Hindlimb muscle (tissue), 1 donor: ENCODE results near the gene PLCD3. TPM values are rescaled to one million over a fixed set of nuclear protein-coding genes. Genes with fewer than 3 reads are reported as not detected.
A peak's percentile ranks its signal among the peaks of the same experiment; 100 is the strongest.

Experiments used
- DNase-seq: peaks from one replicate; pipeline ENCODE4 v3.0.0-alpha.2; 2013
- polyA plus RNA-seq: library from polyadenylated mRNA; unstranded; fragments of 120-200 nt; gene quantifications from one replicate; pipeline ENCODE4 v1.2.1, GENCODE V29; 2013; ENCODE audit not compliant: insufficient read length

Gene PLCD3
- polyA plus RNA-seq, 1 donor = 55.8 TPM

DNA sequence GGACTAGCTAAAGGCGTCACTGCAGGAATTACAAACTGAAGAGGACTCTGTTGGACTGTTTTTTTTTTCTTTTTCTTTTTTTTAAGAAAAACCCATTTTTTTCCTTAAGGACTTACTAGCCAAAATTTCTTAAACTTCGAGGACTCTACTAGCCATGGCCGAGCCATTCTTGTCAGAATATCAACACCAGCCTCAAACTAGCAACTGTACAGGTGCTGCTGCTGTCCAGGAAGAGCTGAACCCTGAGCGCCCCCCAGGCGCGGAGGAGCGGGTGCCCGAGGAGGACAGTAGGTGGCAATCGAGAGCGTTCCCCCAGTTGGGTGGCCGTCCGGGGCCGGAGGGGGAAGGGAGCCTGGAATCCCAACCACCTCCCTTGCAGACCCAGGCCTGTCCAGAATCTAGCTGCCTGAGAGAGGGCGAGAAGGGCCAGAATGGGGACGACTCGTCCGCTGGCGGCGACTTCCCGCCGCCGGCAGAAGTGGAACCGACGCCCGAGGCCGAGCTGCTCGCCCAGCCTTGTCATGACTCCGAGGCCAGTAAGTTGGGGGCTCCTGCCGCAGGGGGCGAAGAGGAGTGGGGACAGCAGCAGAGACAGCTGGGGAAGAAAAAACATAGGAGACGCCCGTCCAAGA, 16.8 kb upstream of the PLCD3 start:
- peak; percentile 92 for DNase-seq

DNA sequence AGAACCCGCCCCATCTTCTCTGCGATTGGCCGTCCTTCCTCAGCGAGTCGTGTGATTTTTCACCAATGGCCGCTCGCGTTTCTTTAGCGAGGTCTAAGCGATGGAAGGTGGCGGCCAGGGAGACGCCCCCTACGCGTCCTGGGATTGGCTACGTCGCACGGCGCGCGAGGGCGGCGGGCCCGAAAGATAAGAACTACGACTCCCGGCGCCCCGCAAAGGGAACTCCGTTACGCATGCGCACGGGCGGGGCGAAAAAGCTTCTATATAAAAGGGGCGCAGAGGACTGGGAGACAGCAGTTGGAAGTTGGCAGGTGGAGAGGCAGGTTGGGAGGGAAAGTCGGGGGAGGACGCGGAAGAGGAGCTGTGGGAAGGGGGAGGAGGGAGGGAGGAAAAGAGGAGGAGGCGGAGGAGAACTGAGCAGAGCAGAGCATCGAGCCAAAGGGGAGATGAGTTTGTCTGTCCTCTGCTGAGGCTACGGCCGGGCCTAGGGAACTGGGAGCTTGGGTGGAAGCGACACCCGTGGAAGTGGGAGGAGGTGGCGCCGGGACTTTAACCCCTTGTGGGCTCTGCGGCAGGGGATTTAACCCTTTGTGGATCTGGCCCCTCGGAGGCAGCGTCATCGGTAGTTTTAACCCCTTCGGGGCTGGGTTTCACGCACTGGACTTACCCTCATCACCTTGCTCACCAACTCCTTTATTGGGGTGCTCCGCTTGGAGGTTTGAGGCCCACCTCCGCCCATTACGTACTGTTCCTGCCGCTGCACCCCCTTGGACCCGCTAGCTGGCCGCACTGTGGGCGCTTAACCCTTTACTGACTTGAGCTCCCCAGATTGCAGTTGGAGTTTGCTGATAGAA, 16.1 kb upstream of the PLCD3 start, which contains the start of gene HEXIM1:
Gene HEXIM1, plus strand, starts transcription at position 293 of the 854 bp plus-strand sequence. CDS start 716 bp downstream, outside the sequence.
- DNase-seq = peak; percentile 100

DNA sequence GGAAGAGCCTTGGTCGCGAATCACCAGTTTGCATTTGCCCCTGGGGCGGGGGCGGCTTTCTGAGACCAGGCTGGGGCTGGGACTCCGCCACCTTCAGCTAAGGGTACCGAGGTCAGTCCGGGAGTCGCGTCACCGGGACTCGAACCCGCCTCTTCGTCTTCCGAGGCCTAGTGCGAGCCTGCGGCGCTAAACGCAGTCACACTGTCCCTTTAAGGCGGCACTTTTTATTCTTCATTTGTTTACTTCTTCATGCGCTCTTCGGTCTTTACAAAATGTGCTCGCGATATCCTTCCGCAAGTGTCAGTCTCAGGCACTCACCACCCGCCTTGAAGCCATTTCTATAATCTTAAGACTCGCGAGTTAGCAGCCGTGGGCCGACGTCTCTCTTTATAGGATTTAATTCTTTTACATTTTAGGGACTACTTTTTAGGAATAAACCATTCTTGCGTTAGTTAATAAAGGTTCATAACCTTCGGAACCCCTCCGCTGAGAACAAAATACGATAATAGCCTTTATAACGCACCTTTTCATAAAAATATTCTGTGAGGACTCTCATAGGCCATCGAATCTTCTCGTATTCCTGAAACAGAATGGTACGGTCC, 15.4 kb upstream of the PLCD3 start:
- DNase-seq = peak; percentile 92

DNA sequence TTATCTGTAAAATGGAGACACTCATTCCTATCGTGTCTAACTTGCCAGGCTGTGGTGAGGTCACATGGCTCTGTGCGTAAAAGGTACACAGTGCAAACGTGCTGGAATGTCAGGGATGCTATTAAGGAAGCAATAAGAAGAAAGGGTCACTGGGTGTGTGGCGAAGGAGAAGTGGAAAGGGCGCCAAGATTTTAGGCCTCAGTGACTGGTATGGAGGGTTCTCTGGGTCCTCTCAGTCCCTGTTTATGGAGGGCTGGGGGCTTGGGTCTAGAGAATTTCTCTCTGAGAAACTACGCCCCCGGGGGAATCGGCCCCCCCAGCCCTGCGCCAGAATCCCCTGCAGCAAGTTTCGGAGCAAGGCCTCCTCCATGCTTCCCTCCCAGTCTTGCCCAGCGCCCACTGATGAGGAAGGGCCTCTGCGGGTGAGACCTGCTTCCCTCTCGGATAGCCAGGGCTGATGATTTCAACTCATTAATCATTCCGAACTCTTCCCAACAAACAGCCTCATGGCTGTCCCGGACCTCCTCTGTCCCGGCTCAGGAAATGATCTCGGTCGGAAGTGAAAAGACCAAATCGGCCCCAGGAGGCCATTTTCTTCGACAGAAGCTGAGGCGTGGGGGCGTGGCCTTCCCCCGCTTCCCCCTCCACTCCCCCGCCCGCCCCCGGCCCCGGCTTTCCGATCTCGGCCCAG, 14.7 kb upstream of the PLCD3 start:
- peak; percentile 89 for DNase-seq

DNA sequence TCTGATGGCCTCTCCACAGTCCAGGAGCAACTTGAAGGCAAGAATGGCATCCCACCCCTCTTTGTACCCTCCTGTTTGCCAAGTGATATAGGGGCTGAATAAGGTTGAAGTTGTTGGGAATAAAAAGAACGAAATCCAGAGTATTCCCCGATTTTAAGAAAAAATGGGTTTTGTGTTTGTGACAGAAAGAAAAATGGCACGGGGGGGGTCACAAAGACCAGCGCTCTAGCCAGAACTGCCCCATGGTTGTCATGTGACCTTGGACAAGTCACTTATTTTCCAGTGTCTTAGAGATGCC, 14.2 kb upstream of the PLCD3 start:
- no peak for DNase-seq

DNA sequence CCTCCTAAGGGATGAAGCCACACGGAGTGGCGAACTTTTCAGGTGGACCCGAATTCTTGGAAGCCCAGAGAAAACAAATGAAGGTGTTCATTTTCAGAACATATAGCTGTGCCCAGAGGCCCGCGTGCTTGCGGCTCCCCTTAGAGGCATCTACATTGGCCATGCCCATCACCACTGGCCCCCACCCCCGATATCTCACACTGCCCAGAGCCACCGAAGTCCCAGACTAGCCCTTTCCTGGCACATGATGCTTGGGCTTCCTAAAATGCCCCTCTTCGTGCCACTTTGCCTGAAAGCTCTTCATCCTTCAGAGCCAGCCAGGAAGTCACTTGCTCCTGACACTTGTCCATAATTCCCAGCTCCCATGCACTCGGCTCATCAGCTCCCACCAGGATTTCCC, 13.9 kb upstream of the PLCD3 start:
- no peak for DNase-seq

DNA sequence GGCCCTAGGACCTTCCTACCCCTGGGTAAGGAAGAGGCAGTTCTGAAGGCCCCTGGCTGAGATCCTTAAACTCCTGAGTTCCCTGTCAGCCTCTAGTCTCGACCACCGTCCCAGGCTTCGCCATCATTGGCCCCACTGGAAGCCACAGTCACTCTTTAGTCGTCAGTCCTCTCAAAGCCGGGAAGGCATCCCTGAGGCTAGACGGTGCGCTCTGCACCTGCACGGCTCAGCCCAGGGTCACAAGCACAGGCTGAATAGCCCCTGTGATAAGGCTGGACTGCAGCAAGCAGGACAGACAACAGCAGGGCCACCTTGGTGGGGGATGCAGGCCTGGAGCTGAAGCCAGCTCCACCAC, 12.7 kb upstream of the PLCD3 start:
- no peak for DNase-seq

DNA sequence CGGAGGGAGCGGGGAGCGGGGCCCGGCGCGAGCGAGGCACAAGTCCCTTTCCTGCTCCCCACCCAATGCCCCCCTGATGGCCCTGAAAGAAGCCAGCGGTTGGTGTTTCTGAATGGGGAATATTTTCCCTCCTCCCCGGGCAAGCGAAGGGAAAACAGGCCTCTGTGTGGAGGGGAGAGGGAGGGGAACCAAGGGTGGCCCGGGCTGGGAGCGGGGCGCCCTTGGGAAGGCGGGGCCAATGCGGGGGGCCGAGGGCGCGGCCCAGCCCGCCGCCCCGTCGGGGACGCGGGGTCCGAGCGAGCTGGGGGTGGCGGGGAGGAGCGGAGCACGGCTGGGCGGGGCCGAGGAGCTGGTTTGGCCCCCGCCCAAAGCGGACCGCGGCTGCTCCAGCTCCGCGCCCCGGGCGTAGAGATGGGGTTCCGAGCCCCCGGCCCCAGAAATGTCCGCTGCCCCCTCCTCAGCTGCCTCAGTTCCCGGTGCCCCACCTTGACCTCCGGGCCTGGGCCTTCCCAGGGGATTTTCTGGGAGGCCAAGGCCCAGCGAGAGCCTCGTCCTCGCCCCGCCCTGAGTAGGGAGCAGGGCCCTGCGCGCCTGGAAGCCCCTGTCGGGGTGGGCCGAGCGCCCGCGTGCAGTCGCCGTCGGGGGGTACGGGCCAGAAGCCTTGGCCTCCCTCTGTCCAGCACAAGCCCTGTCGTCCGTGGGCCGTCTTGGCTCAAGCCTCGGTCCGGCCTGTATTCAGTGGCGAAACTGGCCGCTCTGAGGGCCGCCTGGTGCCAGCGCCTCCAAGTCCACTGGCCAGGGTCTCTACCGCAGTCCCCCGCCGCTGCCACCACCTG, 12.1 kb upstream of the PLCD3 start:
- peak; percentile 64 for DNase-seq

DNA sequence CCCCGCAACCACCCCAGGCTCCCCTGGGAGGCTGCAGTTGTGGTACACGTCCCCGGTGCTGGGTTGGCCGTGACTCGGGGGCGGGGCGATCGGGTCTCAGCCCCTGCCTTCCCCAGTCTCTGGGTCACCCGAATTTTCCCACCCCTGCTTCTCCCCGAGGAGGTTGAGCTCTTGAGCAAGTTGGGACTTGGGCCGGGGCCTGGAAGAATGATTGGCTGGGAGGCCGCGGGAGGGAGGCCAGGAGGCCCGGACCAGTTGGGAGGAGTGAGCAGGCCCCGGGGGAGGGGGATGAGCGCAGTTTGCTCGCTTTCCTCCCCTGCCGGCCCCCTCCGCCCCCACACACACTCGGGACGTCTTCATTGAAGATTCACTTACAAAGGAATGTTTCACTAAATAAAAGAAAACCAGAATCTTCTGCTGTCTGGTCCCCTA, 11.5 kb upstream of the PLCD3 start:
- DNase-seq = peak; percentile 82

DNA sequence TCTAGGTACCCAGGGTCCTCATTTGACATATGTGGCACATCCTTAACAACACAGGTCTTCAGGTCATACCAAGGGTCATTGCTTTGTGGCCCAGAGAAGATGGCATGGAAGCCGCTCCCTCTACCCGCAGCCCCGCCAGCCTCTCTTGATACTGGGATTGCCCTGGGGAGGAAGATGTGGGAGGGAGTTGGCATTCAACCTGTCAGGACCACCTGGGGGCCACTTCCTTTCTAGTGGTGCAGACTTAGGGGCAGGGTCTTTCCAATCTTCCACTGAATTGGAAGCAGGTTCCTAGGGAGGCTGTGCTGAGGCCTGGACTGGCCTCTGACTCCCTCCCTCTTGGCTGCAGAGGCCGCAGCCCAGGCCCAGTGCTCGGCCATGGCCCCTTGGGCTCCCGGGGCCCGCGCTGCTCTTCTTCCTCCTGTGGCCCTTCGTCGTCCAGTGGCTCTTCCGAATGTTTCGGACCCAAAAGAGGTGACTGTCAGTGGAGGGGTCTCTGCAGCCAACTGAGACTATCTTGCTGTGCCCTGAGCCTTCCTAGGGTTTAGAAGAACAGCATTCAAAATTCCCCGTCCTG, 10.9 kb upstream of the PLCD3 start:
- no peak for DNase-seq

DNA sequence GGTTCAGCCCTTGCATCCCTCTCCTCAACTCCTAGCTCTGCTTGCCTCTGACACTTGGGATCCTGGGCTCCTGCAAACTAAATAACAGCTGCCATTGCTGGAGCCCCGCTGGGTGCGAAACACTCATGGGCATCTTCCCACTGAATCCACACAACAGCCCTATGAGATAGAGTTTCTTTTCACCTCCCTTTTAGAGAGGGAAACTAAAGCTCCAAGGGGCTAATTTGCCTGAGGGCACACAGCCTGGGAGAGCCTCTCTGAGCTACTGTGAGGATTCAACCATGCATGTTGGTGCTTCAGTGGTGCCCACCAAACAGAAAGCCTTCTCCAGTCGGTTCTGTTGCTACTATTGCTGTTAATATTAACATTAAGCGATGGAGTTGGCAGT, 7.2 kb upstream of the PLCD3 start:
- DNase-seq = no peak

DNA sequence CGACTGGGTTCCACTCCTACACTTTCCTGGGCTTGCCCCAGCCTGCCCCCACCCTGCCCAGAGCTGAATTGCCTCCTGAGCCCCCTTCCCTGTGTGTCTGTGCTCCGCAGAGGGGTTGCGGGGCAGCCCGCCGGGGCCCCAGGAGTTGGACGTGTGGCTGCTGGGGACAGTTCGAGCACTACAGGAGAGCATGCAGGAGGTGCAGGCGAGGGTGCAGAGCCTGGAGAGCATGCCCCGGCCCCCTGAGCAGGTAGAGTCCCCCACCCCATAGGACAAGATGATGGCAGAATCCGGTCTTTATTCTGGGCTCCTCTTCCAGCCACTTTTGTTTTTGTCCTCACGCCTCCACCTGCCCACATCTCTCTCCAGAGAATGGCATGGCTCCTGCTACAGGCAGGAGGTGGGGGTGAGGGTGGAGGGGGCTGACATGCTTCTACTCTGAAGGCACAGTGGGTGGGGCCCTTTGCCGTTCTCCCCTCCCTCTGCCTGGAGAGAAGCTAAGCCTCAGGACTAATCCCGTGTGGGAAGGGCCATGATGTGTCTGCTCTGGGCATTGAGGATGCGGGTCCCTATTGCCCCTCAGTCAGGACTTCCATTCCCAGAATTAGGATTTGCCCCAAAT, 6.7 kb upstream of the PLCD3 start:
- DNase-seq = no peak

DNA sequence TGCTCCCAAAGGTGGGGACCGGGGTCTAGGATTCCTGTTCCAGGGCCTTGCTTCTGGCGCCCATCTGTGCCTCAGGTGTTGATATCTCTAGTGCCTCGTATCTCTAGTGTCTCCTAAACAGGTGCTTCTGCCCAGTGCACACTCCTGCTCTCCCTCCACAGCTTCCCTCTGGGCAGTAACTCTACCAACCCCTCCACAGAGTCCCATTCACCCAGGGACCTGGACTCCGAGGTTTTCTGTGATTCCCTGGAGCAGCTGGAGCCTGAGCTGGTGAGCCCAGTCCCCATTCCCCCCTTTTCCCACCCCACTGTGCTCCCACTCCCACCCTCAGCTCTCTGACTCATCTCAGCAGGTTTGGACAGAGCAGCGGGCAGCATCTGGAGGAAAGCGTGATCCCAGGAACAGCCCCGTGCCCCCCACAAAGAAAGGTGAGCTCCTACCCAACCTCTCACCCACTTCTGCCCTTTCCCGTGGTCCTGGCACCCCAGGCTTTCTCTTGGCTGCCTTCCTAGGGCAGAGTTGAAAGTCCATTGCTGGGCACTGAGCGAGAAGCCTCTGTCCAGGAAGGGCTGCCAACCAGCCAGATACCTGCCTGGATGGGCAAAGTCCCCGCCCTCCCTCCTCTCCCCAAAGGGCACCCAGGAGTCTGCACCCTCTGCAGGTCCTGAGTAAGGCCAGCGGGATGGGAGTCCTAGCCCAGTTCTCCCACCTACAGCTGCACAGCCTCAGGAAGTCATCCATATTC, 5.4 kb upstream of the PLCD3 start:
- DNase-seq = no peak

DNA sequence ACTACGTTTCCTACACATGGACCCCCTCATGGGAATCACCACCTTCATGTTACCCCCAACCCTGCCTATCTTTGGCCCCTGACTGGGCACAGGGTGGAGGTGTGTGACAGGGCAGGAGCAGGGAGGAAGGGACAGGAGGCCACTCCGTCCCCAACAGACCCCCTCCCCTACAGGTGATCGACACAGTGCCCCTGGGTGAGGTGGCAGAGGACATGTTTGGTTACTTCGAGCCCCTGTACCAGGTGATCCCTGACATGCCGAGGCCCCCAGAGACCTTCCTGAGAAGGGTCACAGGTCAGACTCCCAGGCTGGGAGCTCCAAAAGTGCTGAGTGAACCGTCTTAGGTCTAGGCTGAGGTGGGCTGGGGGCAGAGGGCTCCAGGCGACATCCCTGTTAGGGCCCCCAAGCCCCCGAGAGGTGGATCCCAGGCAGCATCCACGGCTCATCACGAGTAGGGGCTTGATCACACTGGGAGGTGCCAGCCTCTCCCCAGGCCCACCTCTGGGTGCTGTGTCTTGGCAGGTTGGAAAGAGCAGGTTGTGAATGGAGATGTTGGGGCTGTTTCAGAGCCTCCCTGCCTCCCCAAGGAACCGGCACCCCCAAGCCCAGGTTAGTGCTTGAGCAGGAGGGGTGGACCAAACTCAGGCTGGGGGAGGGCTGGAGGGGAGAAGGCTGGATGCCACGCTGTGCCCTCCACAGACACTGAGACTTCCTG, 4.7 kb upstream of the PLCD3 start:
- DNase-seq = no peak

DNA sequence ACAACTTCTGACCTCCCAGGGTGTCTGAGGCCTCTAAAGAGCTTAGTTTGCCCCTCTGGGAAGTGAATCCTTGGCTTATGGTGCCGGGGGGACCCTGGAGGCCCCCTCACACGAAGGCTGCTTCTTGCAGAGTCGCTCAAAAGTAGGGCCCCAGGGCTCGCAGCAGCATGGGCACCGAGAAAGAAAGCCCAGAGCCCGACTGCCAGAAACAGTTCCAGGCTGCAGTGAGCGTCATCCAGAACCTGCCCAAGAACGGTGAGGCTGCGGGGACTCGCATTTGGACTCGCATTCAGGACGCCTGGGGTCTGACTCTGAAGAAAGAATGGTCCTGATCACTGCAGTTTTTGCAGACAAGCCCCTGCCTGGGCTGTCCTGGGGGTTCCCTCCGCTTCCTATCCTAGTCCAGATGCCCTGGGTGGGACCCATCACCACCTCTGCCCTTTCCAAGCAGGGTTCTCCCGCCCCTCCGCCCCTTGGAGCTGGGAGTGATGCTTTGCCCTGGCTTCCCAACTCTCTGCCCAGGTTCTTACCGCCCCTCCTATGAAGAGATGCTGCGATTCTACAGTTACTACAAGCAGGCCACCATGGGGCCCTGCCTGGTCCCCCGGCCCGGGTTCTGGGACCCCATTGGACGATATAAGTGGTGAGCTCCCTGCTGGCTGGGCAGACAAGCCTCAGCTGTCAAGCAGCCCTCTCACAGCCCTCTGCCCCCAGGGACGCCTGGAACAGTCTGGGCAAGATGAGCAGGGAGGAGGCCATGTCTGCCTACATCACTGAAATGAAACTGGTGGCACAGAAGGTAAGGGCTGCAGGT, 3.9 kb upstream of the PLCD3 start:
- no peak for DNase-seq

DNA sequence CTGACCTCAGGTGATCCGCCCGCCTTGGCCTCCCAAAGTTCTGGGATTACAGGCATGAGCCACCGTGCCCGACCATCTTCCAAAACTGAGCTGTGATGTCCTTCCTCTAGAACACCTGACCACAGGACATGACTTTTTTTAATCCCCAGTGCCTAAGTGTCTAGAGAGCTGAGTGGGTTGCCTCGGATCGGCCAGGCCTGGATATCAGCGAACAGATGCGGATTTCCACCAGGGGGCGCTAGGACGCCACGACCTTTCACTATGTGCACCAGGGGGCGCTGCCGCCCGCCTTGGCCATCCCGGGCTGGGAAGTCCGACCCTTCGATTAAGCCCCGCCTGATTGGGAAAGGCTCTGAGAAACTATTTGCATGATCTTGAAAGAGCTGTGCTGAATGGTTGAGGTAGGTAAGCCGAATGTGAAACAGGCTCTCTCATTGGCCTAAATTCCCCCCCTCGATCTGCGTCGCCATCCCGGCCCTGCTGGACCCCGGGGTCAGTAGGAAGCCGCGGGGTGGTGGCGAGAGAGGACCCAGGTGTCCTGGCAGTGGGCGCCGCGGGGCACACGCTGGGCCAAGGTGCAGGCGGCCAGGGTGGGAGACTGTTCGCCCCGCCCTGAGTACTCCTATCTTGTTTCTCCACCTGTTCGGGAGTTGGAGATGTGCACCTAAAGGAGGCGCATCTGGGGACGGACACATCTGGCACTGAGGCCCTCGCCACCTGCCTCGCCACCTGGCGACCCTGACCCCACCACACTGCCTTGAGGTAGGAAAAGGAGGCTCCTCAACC, 3.1 kb upstream of the PLCD3 start, which contains the start of gene ACBD4:
Gene ACBD4, plus strand, starts transcription at position 496 of the 786 bp plus-strand sequence. CDS start 458 bp downstream, outside the sequence.
- DNase-seq = peak; percentile 96

DNA sequence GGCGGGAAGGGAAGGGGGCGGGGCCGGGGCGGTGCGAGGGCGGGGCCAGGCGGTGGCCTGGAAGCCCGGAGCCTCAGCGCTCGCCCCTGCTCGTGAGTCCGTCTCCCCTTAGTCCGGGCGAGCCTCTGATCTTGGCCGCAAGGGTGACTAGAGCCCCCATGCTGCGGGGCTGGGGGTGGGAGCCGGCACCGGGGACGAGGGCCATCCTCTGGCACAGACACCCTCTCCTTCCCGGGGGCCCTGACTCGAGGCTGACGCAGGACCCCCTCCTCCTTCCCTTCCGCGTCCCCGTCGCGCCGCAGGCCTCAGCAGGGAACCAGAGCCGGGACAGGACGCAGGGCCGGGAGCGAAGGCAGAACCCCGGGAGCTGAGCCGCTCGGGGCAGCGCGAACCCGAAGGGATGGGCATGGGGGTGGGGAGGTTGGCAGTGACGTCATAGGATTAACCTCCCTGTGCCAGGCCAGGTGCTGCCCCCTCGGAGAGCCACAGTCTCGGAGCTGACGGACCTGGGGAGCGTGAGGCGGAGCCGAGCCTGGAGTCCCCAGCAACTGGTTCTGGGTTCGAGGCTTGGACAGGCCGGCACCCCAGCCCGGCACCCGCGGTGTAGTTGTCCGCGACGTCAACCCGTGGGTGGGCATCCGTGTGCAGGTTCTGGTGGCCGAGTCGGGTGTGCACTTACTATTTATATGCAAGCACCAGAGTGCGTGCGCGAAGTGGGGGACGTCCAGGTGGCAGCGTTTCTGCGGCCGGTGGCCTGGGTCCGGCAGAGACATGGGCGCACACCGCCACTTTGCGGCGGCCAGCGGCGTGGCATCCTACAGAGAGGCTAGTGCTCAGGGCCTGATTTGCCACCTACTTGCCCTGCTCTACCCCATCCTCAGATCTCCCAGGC, 503 bp upstream of the PLCD3 start:
- DNase-seq = peak; percentile 78
